Mesenchymal stem cell (in vitro differentiated cells and primary cell): ENCODE results near the gene MSH3.

Experiments used
- DNase-seq: peaks from one replicate; pipeline ENCODE4 v3.0.0-alpha.2; 2013
- H2AFZ ChIP-seq: one replicate; pipeline ENCODE4 v1.6.1; 2013; ENCODE audit warnings: low read depth, mild to moderate bottlenecking, control low read depth, inconsistent platforms, low read length, moderate library complexity
- H2AK5ac ChIP-seq: 2 replicates; pipeline ENCODE4 v1.6.1; 2013; ENCODE audit warnings: low read length, moderate library complexity, mild to moderate bottlenecking, inconsistent platforms; ENCODE audit not compliant: severe bottlenecking
- H2BK120ac ChIP-seq: one replicate; pipeline ENCODE4 v1.6.1; 2013; ENCODE audit warnings: low read depth, mild to moderate bottlenecking, inconsistent platforms, low read length, moderate library complexity
- H2BK12ac ChIP-seq, 2 experiments: one replicate each; pipeline ENCODE4 v1.6.1; 2013; ENCODE audit warnings: inconsistent platforms in 2 of 2, low read length in 2 of 2, mild to moderate bottlenecking in 2 of 2, moderate library complexity in 2 of 2, control low read depth in 1 of 2
- H2BK15ac ChIP-seq: one replicate; pipeline ENCODE4 v1.6.1; 2013; ENCODE audit warnings: mild to moderate bottlenecking, low read depth, inconsistent platforms; ENCODE audit not compliant: poor library complexity, severe bottlenecking
- H2BK5ac ChIP-seq: 2 replicates; pipeline ENCODE4 v1.6.1; 2013; ENCODE audit warnings: low read depth, mild to moderate bottlenecking, low read length, control low read depth, inconsistent platforms; ENCODE audit not compliant: poor library complexity, severe bottlenecking
- H3K14ac ChIP-seq, 2 experiments: one replicate each; pipeline ENCODE4 v1.6.1; 2013; ENCODE audit warnings: inconsistent platforms in 2 of 2, low read length in 2 of 2, control low read depth in 1 of 2, mild to moderate bottlenecking in 1 of 2, moderate library complexity in 1 of 2
- H3K18ac ChIP-seq, 2 experiments: one replicate each; pipeline ENCODE4 v1.6.1; 2013; ENCODE audit warnings: inconsistent platforms in 2 of 2, low read length in 2 of 2, control low read depth in 1 of 2, low read depth in 1 of 2, mild to moderate bottlenecking in 1 of 2
- H3K23ac ChIP-seq, 2 experiments: one replicate each; pipeline ENCODE4 v1.6.1; 2013; ENCODE audit warnings: inconsistent platforms in 2 of 2, low read length in 2 of 2, mild to moderate bottlenecking in 2 of 2, moderate library complexity in 2 of 2, control low read depth in 1 of 2
- H3K27ac ChIP-seq: 2 replicates; pipeline ENCODE4 v1.5.1; 2013; ENCODE audit warnings: mild to moderate bottlenecking, moderate library complexity, low read length, control low read depth, inconsistent platforms; ENCODE audit not compliant: poor library complexity, severe bottlenecking
- H3K27me3 ChIP-seq, 2 experiments: 2 replicates each; pipeline versions ENCODE4 v1.6.1 to v1.7.0; 2013; ENCODE audit warnings: low read length in 2 of 2, mild to moderate bottlenecking in 2 of 2, moderate library complexity in 2 of 2, control low read depth in 1 of 2, inconsistent platforms in 1 of 2; ENCODE audit not compliant: control insufficient read depth in 1 of 2, insufficient read depth in 1 of 2
- H3K36me3 ChIP-seq, 2 experiments: 2 replicates each; pipeline versions ENCODE4 v1.6.1 to v1.7.0; 2013; ENCODE audit warnings: low read length in 2 of 2, control low read depth in 1 of 2, inconsistent platforms in 1 of 2, low read depth in 1 of 2, mild to moderate bottlenecking in 1 of 2; ENCODE audit not compliant: insufficient read depth in 2 of 2, control insufficient read depth in 1 of 2
- H3K4ac ChIP-seq, 2 experiments: one replicate each; pipeline ENCODE4 v1.6.1; 2013; ENCODE audit warnings: inconsistent platforms in 2 of 2, low read length in 2 of 2, mild to moderate bottlenecking in 2 of 2, moderate library complexity in 2 of 2, control low read depth in 1 of 2, low read depth in 1 of 2
- H3K4me1 ChIP-seq: 2 replicates; pipeline ENCODE4 v1.6.1; 2013; ENCODE audit warnings: low read depth, low read length, control low read depth; ENCODE audit not compliant: control insufficient read depth, insufficient read depth
- H3K4me2 ChIP-seq: 2 replicates; pipeline ENCODE4 v1.6.1; 2013; ENCODE audit warnings: low read length, mild to moderate bottlenecking, inconsistent platforms; ENCODE audit not compliant: poor library complexity, severe bottlenecking
- H3K4me3 ChIP-seq, 2 experiments: 2 replicates each; pipeline versions ENCODE4 v1.5.1 to v1.7.0; 2013; ENCODE audit warnings: low read length in 2 of 2, mild to moderate bottlenecking in 2 of 2, control low read depth in 1 of 2, low read depth in 1 of 2; ENCODE audit not compliant: insufficient read depth in 1 of 2
- H3K79me1 ChIP-seq: replicated peaks from 2 replicates; pipeline ENCODE4 v1.6.1; 2013; ENCODE audit warnings: mild to moderate bottlenecking, control low read depth, low read length, inconsistent platforms; ENCODE audit not compliant: poor library complexity, severe bottlenecking
- H3K9ac ChIP-seq: 2 replicates; pipeline ENCODE4 v1.7.0; 2013; ENCODE audit warnings: mild to moderate bottlenecking, low read length, moderate library complexity
- H3K9me3 ChIP-seq: 2 replicates; pipeline ENCODE4 v1.7.0; 2013; ENCODE audit warnings: mild to moderate bottlenecking, low read length; ENCODE audit not compliant: control insufficient read depth
- H4K8ac ChIP-seq: one replicate; pipeline ENCODE4 v1.6.1; 2013; ENCODE audit warnings: inconsistent platforms, mild to moderate bottlenecking, low read length, moderate library complexity
- H4K91ac ChIP-seq: one replicate; pipeline ENCODE4 v1.6.1; 2013; ENCODE audit warnings: mild to moderate bottlenecking, low read length, inconsistent platforms
- WGBS: methylation state at CpG from one replicate; pipeline ENCODE4 v1.1.7; 2013; ENCODE audit warnings: mixed read lengths; 5-methylcytosine and 5-hydroxymethylcytosine counted together

Gene MSH3

DNA sequence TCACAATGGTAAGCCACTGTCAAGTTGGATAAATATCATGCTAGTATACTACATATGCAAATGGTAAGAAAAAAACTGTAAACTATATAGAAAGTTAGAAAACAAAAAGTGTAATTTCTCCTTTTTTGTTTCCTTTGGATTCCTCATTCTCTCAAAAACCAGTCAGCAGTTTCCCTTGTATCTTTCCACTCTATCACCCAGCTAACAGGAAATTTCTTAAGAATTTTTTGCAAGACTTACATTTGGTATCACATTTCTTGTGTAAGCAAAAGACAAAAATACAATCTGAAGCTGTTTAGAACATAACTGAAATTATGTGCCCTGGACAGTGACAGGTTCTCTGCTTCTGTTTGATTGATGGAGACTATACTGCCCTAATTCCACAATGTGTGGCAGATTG lies 25.2 kb upstream of the MSH3 start:
- Histone ChIP-seq H3K4me2 (no peak overlapping the region), H3K23ac (no peak overlapping the region), H2BK12ac (no peak overlapping the region), H3K36me3 (peaks cover 5 to 19% of the 10 kb centered on the region in 2 experiments), H3K4me1 (no peaks in the 10 kb centered on the region), H3K27me3 (no peaks in the 10 kb centered on the region), H3K4ac (no peak overlapping the region), H4K8ac (no peak overlapping the region), H3K14ac (no peak overlapping the region), H3K4me3 (no peak overlapping the region), H3K9ac (no peak overlapping the region), H3K9me3 (no peaks in the 10 kb centered on the region), H2AFZ (no peak overlapping the region), H2BK120ac (no peak overlapping the region), H3K27ac (no peak overlapping the region), H2AK5ac (no peak overlapping the region), H2BK15ac (no peak overlapping the region), H3K79me1 (peaks cover 4% of the 10 kb centered on the region), H3K18ac (no peak overlapping the region), H2BK5ac (no peak overlapping the region), H4K91ac (no peak overlapping the region)
- DNase-seq: no peak

GRCh38 chr5:80631278-80632259 lies 22.9 kb upstream of the MSH3 start:
- Histone ChIP-seq H3K9ac (no peak overlapping the region), H2AK5ac (no peak overlapping the region), H4K91ac (no peak overlapping the region), H3K9me3 (no peaks in the 10 kb centered on the region), H3K27ac (no peak overlapping the region), H3K14ac (no peak overlapping the region), H3K27me3 (no peaks in the 10 kb centered on the region), H2BK15ac (no peak overlapping the region), H3K4ac (no peak overlapping the region), H2BK5ac (no peak overlapping the region), H3K23ac (no peak overlapping the region), H3K79me1 (peaks cover 4% of the 10 kb centered on the region), H2BK12ac (no peak overlapping the region), H3K4me2 (no peak overlapping the region), H3K36me3 (peaks cover 5 to 22% of the 10 kb centered on the region in 2 experiments), H4K8ac (no peak overlapping the region), H3K4me1 (no peaks in the 10 kb centered on the region), H2AFZ (no peak overlapping the region), H2BK120ac (no peak overlapping the region), H3K18ac (no peak overlapping the region), H3K4me3 (no peak overlapping the region)
- no peak for DNase-seq
- 96% methylated on average over 7 of the region's 11 CpGs for WGBS

DNA sequence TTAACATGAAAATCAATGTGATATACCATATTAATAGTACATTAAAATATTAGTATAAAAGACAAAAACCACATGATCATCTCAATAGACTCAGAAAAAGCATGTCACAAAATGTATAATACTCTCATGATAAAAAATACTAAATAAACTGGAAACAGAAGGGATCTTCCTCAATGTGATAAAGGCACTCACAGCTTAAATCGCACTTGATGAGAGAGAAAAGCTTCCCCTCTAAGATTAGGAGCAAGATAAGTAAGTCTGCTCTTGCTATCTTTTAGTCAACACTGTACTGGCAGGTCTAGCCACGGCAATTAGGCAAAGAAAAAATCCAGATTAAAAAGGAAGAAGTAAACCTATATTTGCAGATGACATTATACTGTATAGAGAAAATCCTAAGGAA lies 21.8 kb upstream of the MSH3 start:
- no peak overlapping the region for H3K9ac ChIP-seq
- WGBS: no CpG with 5 or more reads among the region's 2 CpGs
- DNase-seq: no peak

GRCh38 chr5:80634193-80634592 lies 20.3 kb upstream of the MSH3 start:
- Histone ChIP-seq H2BK12ac (no peak overlapping the region), H3K36me3 (peaks cover 7 to 35% of the 10 kb centered on the region in 2 experiments), H4K8ac (no peak overlapping the region), H3K23ac (no peak overlapping the region), H3K4me3 (no peak overlapping the region), H3K4ac (no peak overlapping the region), H2BK5ac (no peak overlapping the region), H3K9ac (no peak overlapping the region), H4K91ac (no peak overlapping the region), H3K27me3 (no peaks in the 10 kb centered on the region), H3K27ac (no peak overlapping the region), H3K9me3 (no peaks in the 10 kb centered on the region), H2AK5ac (no peak overlapping the region), H3K14ac (no peak overlapping the region), H2BK120ac (no peak overlapping the region), H3K4me1 (no peaks in the 10 kb centered on the region), H3K4me2 (no peak overlapping the region), H3K79me1 (peaks cover 4% of the 10 kb centered on the region), H2BK15ac (no peak overlapping the region), H3K18ac (no peak overlapping the region), H2AFZ (no peak overlapping the region)
- DNase-seq: no peak

More for the DNA sequence above, 21.8 kb upstream of the MSH3 start:
- Histone ChIP-seq H3K36me3 (peaks cover 7 to 26% of the 10 kb centered on the region in 2 experiments), H3K4me3 (no peak overlapping the region), H2BK5ac (peak overlapping the region; percentile 73), H3K9me3 (no peaks in the 10 kb centered on the region), H2BK15ac (no peak overlapping the region), H4K91ac (no peak overlapping the region), H3K79me1 (peaks cover 4% of the 10 kb centered on the region), H2BK12ac (no peak overlapping the region), H3K4me2 (no peak overlapping the region), H3K27me3 (no peaks in the 10 kb centered on the region), H2AFZ (no peak overlapping the region), H2AK5ac (no peak overlapping the region), H2BK120ac (no peak overlapping the region), H3K4ac (no peak overlapping the region), H3K23ac (no peak overlapping the region), H3K18ac (no peak overlapping the region), H3K27ac (no peak overlapping the region), H3K4me1 (no peaks in the 10 kb centered on the region), H3K14ac (no peak overlapping the region), H4K8ac (no peak overlapping the region)
